CMK (cell line): Measurements from ENCODE around the gene OOEP.

Experiments
- DNase-seq: peaks from one replicate; pipeline ENCODE4 v3.0.0-alpha.2; 2010; ENCODE audit warnings: low read depth

OOEP gene

GRCh38 chr6:73364549-73364948 is 5.1 kb downstream of the OOEP start:
- no peak for DNase-seq

DNA sequence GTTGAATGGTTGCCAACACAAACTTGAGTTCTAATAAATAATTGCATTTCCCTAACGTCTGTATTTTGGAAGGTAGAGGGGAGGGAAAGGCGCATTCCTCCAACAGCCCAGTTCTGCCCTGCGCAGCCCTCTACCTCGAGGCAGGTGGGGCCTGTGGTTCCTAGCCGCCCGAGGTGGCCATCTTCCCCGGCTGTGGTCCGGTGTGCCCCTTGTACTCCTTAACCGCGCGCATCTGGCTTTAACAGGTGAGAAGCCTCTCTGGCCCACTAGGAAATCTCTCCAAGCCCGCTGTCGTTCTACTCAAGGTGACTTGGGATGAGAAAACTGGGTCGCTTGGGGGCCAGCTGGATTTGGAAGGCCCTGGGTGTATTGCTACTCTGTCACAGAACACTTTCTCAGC is 5.6 kb downstream of the OOEP start:
- DNase-seq = no peak

GRCh38 chr6:73363537-73363875 is 6.2 kb downstream of the OOEP start:
- no peak for DNase-seq

GRCh38 chr6:73362869-73363536 is 6.7 kb downstream of the OOEP start:
- no peak for DNase-seq

- DNase-seq = no peak
Observed at GRCh38 chr6:73362358-73362757, 7.3 kb downstream of the OOEP start, which contains the start of gene KHDC3L. TSS of gene KHDC3L (plus strand) at chr6:73362658. CDS start at chr6:73362730, 72 bp downstream.

- DNase-seq = no peak
Observed at GRCh38 chr6:73353636-73354593, 15.8 kb downstream of the OOEP start, which contains the start of gene DPPA5. TSS of gene DPPA5 (minus strand) at chr6:73354276. CDS start at chr6:73354225, 51 bp downstream.

DNA sequence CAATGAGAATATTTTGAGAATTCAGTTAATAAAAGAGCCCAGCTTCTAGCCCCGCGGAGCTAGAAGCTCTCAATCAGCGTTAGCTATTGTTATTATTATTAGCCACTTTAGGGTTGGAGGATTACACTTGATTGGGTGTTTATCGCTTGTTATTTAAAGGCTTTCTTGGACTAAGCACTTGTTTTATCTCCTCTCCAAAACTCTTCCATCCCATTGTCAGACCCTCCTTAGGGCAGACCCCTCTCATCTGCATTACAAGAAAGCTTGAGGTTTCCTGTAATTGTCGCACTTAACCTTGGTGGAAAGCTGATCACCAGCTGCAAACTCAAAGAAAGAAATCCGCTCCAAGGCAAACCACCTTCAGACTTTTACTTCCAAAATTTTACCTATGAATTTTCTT is 20.4 kb downstream of the OOEP start:
- no peak for DNase-seq

DNA sequence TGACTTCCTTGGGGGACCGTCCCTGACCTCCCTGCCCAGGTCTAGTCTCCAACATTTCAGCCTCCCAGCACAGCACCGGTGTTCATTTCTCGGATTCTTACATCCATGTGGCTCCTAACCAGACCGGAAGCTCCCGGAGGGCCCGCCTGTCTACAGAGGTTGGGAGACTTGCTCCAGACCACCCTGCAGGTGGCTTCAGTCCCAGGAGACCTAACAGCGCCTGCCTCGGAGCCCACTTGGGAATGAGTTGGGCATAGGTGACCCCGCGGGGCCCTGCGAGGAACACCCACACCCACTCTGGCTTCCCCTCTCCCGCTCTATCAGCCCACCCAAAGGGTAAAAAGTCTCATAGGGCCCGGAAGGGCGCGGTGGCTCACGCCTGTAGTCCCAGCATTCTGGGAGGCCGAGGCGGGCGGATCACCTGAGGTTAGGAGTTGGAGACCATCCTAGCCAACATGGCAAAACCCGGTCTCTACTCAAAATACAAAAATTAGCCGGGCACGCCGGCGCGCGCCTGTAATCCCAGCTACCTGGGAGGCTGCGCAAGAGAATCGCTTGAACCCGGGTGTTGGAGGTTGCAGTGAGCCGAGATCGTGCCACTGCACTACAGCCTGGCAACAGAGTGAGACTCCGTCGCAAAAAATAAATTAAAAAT is 21.0 kb downstream of the OOEP start:
- DNase-seq = no peak

- DNase-seq = no peak
Observed at GRCh38 chr6:73343164-73343563, 26.5 kb downstream of the OOEP start.

DNA sequence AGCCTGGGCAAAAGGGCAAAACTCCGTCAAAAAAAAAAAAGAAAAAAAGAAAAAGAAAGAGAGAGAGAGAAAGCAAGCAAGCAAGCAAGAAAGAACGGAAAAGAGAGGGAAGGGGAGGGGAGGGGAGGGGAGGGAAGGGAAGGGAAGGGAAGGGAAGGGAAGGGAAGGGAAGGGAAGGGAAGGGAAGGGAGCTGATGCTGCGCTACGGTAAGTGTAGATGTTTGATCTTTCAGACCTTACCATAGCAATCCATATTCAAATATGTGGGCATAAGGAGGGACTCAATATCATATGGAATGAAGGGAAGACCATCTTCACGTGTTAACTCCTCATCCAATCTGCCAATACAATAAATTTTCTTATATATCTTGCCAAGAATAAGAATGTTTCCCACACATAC is 27.5 kb downstream of the OOEP start:
- no peak for DNase-seq

DNA sequence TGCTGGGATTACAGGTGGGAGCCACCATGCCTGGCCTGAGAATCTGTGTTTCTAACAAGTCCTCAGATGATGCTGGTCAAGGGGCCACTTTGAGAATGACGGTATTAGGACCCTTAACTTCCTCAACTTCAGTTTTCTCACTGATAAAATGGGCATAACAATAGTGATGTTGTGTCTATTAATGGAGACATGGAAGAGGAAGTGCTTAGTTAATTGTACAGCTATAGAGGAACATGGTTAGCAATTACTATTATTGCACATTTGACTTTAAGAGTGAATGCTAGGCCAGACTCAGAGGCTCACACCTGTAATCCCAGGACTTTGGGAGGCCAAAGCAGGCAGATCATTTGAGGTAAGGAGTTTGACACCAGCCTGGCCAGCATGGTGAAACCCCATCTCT is 28.4 kb downstream of the OOEP start:
- no peak for DNase-seq

- no peak for DNase-seq
Observed at GRCh38 chr6:73340048-73340447, 29.6 kb downstream of the OOEP start.

GRCh38 chr6:73339340-73339739 is 30.4 kb downstream of the OOEP start:
- DNase-seq = no peak

- no peak for DNase-seq
Observed at GRCh38 chr6:73329201-73329600, 40.5 kb downstream of the OOEP start.

GRCh38 chr6:73328790-73329189 is 40.9 kb downstream of the OOEP start:
- DNase-seq = no peak

DNA sequence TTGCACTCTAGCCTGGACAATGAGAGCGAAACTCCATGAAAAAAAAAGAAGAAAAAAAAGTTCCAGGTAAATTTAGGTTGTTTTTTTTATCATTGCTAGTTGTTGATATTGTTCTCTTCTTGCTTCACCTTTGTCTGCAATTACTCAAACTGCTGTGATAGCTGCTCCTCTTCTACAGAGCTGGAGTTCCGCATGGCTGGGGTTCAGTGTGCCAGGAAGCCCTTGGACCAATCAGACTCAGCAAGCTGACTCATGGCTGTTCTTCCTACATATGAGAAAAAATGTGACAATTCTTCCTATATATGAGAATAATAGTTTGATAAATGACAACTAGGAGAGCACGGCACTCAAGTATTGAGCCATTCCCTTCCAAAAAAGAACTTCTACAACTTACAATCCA is 44.0 kb downstream of the OOEP start:
- DNase-seq = no peak

DNA sequence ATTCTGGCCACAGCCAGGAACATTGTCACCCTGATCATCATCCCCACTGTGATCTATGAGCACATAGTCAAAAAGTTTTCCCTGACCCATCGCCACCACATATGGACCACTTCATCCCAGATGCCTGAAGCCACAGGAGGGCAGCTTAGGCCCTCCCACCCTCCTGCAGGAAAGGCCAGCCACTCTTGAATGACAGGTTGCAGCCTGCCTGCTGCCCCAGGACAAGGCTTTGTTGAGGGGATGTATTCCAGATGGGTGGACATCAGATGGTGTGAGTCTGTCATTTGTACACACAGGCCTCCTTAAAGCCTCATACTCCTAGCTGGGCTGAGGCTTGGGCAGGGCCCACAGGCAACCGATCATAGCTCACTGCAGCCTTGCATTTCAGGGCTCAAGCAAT is 46.4 kb downstream of the OOEP start:
- no peak for DNase-seq
